HG03558 (cell line): ENCODE results near the gene PPP1R16B.
"Not testable (repeated sequence)": the region's sequence is repeated elsewhere in the genome, so short reads cannot be mapped to it uniquely, and the experiment has no call there.

Source experiments
- ATAC-seq: cut with Tn5 transposase; IDR thresholded peaks from one replicate; pipeline ENCODE4 v1.9.1; 2021; ENCODE audit warnings: moderate number of reproducible peaks; ENCODE audit not compliant: unreplicated experiment; ENCODE audit errors: extremely low read depth

Gene PPP1R16B

DNA sequence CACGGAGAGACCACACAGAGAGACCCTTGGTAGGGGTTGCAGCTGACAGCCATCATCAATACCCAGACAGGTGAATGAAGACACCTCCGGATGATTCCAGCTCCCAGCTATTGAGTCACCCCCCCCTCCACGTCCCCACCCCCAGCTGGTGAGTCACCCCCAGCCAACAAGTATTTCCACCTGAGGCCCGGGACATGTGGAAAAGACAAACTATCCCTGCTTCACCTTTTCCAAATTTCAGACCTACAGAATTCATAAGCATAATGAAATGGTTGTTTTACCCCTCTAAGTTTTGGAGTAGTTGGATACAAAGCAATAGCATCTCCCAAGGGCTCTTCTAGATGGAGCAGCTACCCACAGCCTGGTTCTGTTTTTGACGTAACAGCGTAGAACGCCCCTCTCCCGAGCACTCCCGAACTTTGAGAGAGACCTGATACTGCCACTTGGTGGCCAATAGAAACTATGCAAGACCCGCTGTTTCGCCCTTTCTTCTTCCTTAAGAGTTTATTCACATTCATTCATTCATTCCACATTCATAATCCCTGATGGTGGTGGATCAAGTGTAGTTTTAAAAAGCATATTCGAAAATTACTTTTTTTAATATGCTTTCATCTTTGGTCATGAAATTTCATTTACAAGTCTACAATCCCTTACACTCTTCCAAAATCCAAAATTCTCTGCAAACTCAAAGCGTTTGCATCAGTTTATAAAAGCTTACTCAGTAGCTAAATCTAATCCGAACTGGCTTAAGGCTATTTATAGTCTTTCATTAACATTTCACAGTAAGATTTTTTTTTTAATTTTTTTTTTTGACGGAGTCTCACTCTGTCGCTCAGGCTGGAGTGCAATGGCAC is 15.1 kb upstream of the PPP1R16B start:
- no peak for ATAC-seq

DNA sequence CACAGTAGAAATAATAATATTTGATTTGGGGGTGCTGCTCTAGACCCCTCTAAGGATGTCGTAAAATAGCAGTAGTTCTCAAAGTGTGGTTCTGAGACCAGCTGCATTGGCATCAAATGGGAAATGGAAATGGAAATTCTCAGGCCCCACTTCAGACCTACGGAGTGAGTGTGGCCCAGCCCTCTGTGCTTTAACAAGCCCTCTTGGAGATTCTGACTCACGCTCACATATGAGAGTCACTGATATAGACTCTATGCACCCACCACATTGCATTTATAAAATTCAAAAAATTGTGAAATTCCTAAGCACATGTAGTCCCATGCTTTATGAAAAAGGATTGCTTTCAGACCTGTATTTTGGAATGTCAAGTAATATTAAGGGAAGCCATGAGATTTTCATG is 14.2 kb upstream of the PPP1R16B start:
- no peak for ATAC-seq

DNA sequence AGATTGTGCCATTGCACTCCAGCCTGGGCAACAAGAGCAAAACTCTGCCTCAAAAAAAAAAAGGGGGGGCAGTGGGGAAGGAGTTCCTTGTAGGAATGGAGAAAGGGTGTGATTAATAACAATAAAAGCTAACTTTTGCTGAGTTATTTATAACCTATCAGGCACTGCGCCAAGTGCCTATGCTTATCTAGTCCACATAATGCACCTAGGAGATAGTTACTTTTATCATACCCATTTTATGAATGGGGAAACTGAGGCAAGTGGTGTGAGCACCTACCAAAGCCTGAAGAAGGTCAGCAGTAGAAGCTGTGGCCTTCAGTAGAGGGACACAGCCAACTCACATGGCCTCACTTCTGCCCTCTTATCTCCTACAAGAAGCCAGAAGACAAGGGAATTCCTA is 13.6 kb upstream of the PPP1R16B start:
- ATAC-seq: no peak

DNA sequence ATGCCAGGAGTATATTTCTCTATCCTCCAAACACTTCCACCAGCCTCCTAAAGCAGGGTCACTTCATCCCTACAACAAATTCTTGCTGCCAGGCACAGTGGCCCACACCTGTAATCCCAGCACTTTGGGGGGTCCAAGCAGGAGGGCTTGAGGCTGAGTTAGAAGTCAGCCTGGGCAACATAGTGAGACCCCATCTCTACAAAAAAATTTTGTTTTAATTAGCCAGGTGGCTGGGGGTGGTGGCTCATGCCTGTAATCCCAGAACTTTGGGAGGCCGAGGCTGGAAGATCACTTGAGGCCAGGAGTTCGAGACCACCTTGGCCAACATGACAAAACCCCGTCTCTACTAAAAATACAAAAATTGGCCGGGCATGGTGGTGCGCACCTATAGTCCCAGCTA is 11.4 kb upstream of the PPP1R16B start:
- ATAC-seq: not testable (repeated sequence)

DNA sequence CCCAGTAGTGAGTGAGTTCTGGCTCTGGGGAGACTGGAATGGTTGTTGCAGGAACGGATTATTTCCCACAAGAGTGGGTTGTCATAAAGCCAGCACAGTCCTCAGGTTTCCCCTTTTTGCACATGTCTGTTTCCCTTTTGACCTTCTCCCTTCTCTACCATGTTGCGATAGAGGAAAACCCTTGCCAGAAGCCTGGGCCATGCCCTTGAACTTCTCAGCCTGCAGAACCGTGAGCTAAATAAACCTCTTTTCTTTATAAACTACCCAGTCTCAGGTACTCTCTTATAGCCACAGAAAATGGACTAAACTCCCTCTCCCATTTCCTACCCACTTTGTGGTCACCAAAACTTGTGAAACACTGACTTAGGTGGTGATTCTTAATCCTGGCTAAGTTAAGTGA is 7.2 kb upstream of the PPP1R16B start:
- ATAC-seq: no peak

DNA sequence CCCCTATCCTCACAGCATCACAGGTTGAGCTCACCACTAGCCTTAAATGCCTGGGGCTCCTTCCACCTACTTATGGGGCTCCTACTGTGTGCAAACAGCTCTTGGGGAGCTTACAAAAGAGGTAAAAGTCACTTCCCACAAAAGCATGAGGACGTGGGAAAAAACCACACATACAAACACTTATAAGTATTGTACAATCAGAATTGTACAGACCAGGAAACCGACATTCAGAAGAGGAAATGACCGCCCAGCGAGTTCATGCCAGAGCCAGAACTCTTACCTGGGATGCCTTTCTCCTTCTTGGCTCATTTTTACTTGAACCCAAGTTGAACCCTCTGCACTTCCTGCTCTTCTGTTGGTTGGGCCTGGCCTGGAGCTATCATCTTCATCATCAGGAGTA is 6.3 kb upstream of the PPP1R16B start:
- ATAC-seq: no peak

DNA sequence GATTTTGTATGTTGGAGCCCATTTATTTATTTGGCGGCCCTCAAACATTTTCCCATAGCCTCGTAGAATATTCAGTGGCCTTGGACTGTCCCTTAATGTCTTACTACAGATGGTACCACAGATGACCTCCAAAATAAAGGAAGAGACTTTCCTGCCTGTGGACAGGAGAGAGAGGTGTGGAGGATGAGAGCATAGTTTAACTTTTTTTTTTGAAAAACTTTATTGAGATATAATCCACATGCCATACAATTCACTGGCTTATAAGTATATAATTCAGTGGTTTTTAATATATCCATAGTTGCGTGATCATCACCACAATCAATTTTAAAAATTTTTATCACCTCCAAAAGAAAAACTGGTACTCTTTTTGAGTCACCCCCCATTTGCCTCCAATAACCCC is 4.6 kb upstream of the PPP1R16B start:
- no peak for ATAC-seq

DNA sequence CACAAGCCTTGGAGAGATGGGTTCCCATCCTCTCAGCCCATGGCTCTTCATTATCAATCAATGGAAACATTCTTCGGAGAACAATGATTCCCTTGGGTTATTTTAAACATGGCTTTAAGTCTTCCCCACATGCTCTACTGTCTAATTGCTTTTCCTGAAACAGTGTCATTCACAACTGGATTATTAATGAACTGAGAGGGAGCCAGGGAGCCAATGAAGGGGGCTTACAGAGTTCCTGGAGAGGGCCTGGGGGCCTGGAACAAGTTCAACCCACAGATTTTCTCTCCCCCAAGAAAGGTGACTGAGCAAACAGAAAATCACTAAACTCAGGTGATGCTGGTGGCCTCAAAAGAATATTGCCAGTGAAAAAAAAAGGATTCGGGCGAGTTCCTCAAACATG is 1.3 kb upstream of the PPP1R16B start:
- no peak for ATAC-seq

DNA sequence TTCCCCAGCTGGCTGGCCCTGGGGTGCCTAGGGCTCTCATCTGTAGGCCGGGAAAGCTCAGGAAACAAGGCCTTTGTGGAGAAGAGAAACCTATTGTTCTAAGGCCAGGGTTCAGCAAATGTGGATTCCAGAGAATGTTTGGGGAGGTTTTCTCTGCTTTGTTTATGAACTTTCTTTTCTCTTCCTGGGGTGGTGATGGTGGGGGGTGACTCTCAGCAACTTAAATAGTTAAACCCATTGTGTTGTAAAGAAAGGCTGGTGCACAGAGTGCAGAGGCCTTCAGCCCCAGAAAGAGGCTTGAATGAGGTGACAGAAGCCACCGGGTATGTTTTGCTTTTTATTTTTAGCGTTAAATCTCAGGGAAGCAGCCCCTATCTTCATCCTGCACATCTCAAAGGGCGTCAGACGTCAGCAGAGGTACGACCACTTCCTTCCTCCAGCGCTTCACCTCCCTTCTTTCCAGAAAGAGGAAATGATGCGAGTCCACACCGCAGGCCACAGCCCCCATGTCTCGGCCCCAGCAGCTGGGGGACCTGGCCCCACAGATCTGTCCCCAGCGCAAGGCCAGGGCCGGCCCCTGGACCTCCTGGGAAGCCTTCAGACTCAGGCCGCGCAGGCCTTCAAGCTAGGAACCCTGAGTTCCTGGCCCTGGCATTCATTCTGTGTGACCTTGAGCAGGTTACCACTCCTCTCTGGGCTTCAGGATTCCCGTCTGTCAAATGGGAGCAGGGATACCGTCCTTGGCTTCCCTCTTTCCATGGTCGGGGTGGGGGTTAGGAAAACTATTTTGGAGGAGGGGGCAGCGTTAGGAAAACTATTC is 605 bp upstream of the PPP1R16B start:
- no peak for ATAC-seq

DNA sequence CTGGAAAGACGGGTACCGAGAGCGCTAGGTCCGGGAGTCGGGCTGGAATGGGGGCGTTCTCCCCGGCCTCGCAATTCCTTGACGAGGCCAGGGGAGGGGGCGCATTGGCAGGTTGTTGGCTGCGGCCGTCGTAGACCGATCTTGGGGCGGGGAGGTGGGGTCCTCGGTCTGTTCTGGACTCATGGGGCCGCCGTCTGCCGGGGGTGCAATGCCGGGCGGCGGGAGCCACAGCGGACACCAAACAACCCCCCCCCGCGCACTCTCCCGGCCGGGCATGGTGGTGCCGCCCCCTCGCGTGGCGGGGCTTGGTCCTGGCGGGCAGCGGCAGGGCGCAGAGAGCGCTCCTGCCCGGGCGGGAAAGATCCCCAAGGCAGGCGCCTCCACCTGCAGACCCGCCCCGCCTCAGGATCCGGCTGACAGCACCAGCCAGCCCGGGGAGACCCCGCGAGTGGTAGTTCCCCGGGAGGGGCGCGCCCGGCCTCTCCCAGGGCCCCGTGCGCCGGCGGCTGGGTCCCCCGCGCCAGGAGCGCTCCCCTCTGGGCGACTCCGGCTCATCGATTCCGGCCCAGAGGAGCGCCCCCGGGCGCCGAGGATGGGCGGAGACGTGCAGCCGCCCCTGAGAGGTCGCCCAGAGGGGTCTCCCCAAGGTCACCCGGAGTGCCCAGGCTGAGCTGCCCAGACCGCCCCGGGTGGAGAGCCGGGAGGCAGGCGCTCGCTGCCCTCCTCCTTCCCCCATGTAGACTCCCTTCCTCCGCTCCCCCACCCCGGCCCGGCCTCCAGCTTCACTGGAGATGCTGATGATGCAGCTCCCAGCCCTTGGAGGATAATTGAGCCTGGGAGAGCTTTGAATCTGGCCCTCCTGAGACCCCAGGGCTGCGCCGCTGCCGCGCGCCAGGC is 709 bp downstream of the PPP1R16B start:
- ATAC-seq: no peak

DNA sequence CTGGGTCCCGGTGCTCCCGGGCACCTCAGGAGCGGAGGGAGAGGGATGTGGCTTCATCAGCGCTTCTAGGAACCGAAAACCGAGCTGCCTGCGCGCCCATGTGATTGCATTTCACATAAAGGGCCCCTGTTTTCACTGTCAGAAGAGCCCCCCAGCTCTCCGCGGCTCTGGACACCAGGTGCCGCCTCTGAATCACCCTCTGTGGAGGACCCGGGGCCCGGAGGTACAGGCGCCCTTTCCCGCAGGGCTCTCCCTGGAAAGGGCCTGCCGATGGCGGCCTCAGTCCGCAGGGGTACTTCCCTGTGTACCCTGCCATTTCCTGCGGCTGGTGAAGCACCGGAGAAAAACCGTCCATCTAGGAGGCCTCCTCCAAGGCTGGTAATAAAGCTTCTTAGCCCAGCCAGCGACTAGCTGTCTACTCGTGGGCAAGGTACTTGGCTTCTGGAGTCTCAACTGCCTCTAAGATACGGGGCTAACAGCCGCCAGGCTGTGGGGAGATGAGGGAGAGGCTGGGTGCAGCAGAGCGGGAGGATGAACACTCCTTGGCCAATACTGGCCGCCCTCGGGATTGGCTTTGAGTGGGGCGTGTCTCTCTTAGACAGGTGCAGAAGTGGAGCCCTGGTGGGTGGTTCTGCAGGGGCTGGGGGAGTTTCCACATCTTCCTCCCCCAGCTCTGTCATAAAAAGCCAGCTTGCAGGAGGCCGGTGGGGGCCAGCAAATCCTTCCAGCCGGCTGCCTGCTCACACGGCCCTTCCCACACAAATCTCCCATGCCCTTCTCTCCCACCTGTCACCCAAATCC is 1.6 kb downstream of the PPP1R16B start:
- no peak for ATAC-seq

DNA sequence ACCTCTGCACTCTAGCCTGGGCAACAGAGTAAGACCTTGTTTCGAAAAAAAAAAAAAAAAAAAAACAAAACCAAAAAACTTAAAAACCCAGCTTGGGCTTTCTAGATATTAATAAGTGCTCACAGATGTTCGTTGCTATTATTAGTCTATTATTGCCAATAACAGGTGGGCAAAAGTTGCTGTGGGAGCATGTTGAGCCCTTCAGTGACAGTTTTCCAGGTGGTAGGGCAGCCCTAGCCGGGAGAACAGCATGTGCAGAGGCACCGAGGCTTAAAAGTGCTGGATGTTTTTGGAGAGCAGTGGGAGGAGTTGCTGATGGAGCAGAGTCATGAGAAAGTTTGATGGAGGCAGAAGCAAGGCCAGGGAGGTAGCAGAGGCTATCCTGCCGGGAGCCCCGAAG is 4.4 kb downstream of the PPP1R16B start:
- no peak for ATAC-seq

DNA sequence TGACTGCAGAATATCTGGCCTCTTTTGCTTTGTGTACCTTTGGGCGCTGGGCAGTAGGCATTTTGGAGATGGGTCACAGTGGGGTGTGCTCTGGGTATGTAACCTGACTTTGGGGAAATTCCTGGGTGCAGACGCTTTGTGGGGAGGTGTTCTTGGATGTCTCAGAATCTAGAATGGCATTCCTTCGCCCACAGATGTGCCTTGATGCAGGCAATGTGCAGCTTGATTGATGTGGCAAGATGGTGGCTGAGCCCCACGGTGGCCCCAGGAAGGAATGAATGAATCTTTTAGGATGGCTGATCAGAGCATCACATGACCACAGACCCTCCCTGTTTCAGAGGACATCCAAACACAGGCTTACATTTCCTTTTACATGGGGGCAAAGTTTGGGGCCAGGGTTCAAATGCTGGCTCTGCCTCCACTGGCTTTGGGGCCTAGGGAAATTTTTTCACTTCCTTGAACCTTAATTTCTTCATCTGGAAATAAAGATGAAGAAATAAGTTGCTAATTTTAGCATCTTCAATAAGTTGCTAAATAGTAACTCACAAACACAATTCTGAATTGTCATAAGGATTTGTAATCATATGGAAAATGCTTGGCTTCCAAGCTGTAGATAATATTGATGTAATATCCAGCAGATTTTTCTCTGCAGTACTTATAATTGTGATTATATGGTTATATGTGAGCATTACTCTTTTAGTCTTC is 5.6 kb downstream of the PPP1R16B start:
- no peak for ATAC-seq

DNA sequence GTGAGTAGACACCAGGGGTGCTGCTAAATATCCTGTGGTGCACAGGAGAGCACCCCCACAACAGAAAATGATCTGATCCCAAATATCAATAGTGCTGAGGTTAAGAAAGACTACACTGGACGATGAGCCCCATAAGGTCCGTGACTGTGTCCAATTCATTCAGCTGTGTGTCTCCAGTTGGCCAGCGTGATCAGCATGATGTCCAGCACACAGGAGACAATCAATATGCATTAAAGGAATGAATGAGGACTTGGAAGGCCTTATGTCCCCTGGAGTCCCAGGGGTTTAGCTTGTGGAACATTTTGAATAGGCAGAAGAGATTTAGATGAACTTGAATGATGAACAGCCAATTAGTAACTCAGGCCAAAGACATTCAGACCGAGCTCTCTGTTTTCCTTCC is 6.3 kb downstream of the PPP1R16B start:
- ATAC-seq: no peak

DNA sequence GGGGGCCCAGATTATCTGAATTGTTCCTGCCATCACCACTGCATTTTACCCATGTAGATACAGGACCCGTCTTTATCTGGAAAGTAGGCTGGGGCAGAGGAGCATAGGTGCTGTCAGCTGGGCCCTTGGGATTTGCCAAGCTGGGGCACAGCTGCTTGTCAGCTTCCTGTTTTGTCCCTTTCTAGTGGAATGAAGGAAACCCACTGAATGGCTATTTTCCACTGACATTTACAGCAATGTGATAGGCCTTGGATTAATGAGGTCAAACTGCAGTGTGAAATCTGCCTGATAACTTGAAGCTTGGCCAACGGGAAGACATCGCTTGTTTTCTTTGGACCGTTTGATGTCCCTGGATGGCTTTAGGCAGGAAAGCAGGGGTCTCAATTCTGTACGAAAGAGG is 6.7 kb downstream of the PPP1R16B start:
- no peak for ATAC-seq

DNA sequence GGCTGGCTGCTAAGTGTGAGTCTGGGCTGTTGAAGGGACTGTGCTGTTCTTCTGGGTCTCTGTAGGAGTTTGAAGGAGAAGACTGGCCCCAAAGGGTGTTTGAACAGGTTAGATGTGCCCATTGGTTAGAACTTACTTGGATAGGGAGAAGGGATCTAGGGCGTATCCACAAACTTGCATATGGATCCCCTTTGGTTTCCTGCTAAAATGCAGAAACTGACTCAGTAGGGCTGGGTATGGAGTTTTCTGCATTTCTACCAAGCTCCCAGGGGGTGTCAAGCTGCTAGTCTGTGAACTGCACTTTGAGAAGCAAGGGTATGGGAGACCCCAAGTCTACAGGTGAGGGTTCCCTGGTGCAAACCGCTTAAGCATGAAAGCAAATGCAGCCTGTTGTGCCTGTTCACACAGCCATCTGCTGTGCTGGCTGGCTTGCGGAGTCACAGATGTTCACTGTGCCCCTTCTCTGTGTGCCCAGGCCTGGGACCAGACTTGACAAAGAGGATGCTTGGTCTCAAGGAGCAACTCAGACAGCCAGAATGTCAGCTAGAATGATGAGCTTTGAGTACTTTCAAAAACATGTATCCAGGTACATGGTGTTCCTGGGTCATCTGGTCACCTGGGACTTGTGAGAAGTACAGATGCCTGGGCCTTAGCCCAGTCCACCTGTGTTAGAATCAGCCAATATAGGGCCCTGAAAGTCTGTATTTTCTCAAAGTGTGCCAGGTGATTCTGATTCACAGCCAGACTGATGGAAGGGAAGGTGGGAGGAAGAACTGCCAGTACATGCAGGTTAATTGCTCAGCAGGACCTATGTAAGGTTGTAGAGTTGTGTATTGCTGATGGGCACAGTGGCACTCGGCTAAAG is 7.4 kb downstream of the PPP1R16B start:
- no peak for ATAC-seq

DNA sequence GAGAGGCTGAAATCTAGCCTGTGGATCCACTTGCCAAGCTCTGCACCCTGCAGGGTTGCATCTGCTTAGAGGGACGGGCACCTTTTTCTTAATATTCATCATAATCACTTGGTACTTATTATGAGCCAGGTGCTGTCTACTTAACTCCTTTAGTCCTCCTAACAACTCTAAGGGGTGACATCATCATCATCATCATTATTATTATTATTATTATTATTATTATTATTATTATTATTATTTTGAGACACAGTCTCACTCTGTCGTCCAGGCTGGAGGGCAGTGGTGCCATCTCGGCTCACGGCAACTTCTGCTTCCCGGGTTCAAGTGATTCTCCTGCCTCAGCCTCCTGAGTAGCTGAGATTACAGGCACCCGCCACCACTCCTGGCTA is 8.1 kb downstream of the PPP1R16B start:
- not testable (repeated sequence) for ATAC-seq

DNA sequence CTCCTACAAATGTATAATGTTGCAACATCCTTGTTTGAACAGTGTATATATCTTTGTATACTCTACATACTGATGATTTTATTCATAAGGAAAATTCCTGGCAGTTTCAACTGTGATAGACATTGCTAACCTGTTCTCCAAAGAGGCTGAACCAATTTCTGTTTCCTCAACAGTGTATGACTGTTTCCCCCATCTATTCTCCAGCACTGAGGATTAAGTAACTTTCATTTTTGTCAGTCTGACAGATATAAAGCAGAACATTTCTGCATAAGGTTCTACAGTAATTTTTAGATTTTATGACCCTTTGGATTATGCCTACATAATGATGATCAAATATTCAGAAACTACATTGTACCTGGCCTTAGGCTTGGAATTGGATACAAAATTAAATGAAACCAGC is 9.9 kb downstream of the PPP1R16B start:
- ATAC-seq: no peak
